ENCODE measurements around the gene GALC.

GRCh38 chr14:88032373-88032772 lies 39.4 kb upstream of the GALC start:
- no peak for TF ChIP-seq POLR2A (IDR thresholded peaks at IDR 0.05; ENCODE audit: low read depth, low read length)
- TF ChIP-seq POLR2AphosphoS5 (IDR thresholded peaks at IDR 0.05; ENCODE audit: low read depth, low read length), result no peak
